HEK293T (cell line): ENCODE results near the gene ETFRF1.

Experiments used
- CTCF ChIA-PET: fragments of 350-600 bp; formaldehyde crosslinking; extraction: SDS; loops from one replicate; lab custom pipeline; 2021; ENCODE audit warnings: antibody characterized with exemption, inconsistent platforms; lab: Yijun Ruan, JAX
- POLR2A ChIA-PET: fragments of 350-600 bp; formaldehyde crosslinking; extraction: SDS; loops from one replicate; lab custom pipeline; 2020; ENCODE audit warnings: antibody characterized with exemption, inconsistent platforms; lab: Yijun Ruan, JAX
- DNase-seq: peaks from one replicate; pipeline ENCODE4 v3.0.0; 2012; ENCODE audit warnings: mixed read lengths; ENCODE audit errors: extremely low spot score
- ARNT ChIP-seq: fragments of 450-650 bp; IDR thresholded peaks from 2 replicates; pipeline ENCODE4 v1.6.1; 2017; ENCODE audit warnings: mild to moderate bottlenecking
- BHLHE40 ChIP-seq: fragments of 450-650 bp; IDR thresholded peaks from 2 replicates; pipeline ENCODE4 v1.6.1; 2016; ENCODE audit warnings: mild to moderate bottlenecking, moderate library complexity, borderline replicate concordance
- CTBP1 ChIP-seq: fragments of 450-650 bp; IDR thresholded peaks from 2 replicates; pipeline ENCODE4 v1.6.1; 2016; ENCODE audit warnings: borderline replicate concordance
- ELF4 ChIP-seq: fragments of 450-650 bp; IDR thresholded peaks from 2 replicates; pipeline ENCODE4 v1.6.1; 2017; ENCODE audit warnings: antibody characterized with exemption
- FOXA1 ChIP-seq: fragments of 450-650 bp; IDR thresholded peaks from 2 replicates; pipeline ENCODE4 v1.6.1; 2016; ENCODE audit warnings: mild to moderate bottlenecking
- FOXK2 ChIP-seq: fragments of 450-650 bp; IDR thresholded peaks from 2 replicates; pipeline ENCODE4 v1.6.1; 2016; ENCODE audit warnings: mild to moderate bottlenecking
- FOXM1 ChIP-seq: fragments of 450-650 bp; IDR thresholded peaks from 2 replicates; pipeline ENCODE4 v1.6.1; 2017; ENCODE audit warnings: mild to moderate bottlenecking, borderline replicate concordance
- HDGF ChIP-seq: fragments of 450-650 bp; IDR thresholded peaks from 2 replicates; pipeline ENCODE4 v1.6.1; 2017; ENCODE audit warnings: antibody characterized with exemption, borderline replicate concordance
- L3MBTL2 ChIP-seq: fragments of 450-650 bp; conservative IDR thresholded peaks from 2 replicates; pipeline ENCODE4 v1.6.1; 2016; ENCODE audit warnings: mild to moderate bottlenecking
- LEF1 ChIP-seq: fragments of 450-650 bp; IDR thresholded peaks from 2 replicates; pipeline ENCODE4 v1.6.1; 2017; ENCODE audit warnings: mild to moderate bottlenecking, borderline replicate concordance
- NFRKB ChIP-seq: fragments of 450-650 bp; IDR thresholded peaks from 2 replicates; pipeline ENCODE4 v1.6.1; 2016; ENCODE audit warnings: mild to moderate bottlenecking, moderate library complexity
- PKNOX1 ChIP-seq: fragments of 450-650 bp; IDR thresholded peaks from 2 replicates; pipeline ENCODE4 v1.6.1; 2016
- SP1 ChIP-seq: fragments of 450-650 bp; IDR thresholded peaks from 2 replicates; pipeline ENCODE4 v1.6.1; 2017
- SUZ12 ChIP-seq: fragments of 450-650 bp; IDR thresholded peaks from 2 replicates; pipeline ENCODE4 v1.6.1; 2016; ENCODE audit warnings: mild to moderate bottlenecking
- TARDBP ChIP-seq: fragments of 450-650 bp; IDR thresholded peaks from 2 replicates; pipeline ENCODE4 v1.6.1; 2016
- ZNF384 ChIP-seq: fragments of 450-650 bp; IDR thresholded peaks from 2 replicates; pipeline ENCODE4 v1.6.1; 2016

Gene ETFRF1

GRCh38 chr12:25156061-25156460 lies 39.0 kb upstream of the ETFRF1 start:
- TF ChIP-seq FOXA1 (no peak), CTBP1 (no peak), ARNT (no peak), NFRKB (no peak), SUZ12 (no peak), ZNF384 (no peak), FOXK2 (no peak), FOXM1 (no peak), TARDBP (no peak), LEF1 (no peak), PKNOX1 (no peak)
- ChIA-PET POLR2A (interaction anchor here (1.0 kb wide), 1 partner anchor 228 kb away, joined by 3 read pairs; no protein-coding TSS in a partner anchor), CTCF (interaction anchor here (0.6 to 1.4 kb wide), 3 partner anchors 19 to 250 kb away, joined by 3 to 4 read pairs (median 3); no protein-coding TSS in a partner anchor)
- no peak for DNase-seq

- no peak for TF ChIP-seq ZNF384
- no peak for TF ChIP-seq HDGF
- TF ChIP-seq L3MBTL2: no peak
- no peak for TF ChIP-seq ARNT
- CTCF ChIA-PET: no interaction called here
- DNase-seq: no peak
- POLR2A ChIA-PET: no interaction called here
These were observed 32.2 kb upstream of the ETFRF1 start for GRCh38 chr12:25162866-25163265.

- POLR2A ChIA-PET: no interaction called here
- TF ChIP-seq LEF1: no peak
- TF ChIP-seq FOXM1: no peak
- TF ChIP-seq ELF4: no peak
- TF ChIP-seq CTBP1: no peak
- TF ChIP-seq PKNOX1: no peak
- no peak for TF ChIP-seq SP1
- no peak for TF ChIP-seq L3MBTL2
- TF ChIP-seq BHLHE40: no peak
- no peak for TF ChIP-seq ZNF384
- TF ChIP-seq SUZ12: no peak
- TF ChIP-seq TARDBP: no peak
- no peak for TF ChIP-seq HDGF
- no peak for TF ChIP-seq FOXK2
- no peak for TF ChIP-seq ARNT
- TF ChIP-seq NFRKB: no peak
- no peak for TF ChIP-seq FOXA1
- CTCF ChIA-PET: interaction anchor here (0.6 to 0.7 kb wide), 2 partner anchors 204 to 526 kb away, joined by 3 read pairs; no protein-coding TSS in a partner anchor
- no peak for DNase-seq
These were observed 12.3 kb upstream of the ETFRF1 start for GRCh38 chr12:25182765-25183164.

- CTCF ChIA-PET: no interaction called here
- TF ChIP-seq SP1: no peak
- TF ChIP-seq PKNOX1: no peak
- TF ChIP-seq ARNT: no peak
- no peak for TF ChIP-seq FOXM1
- no peak for TF ChIP-seq BHLHE40
- no peak for TF ChIP-seq CTBP1
- no peak for TF ChIP-seq TARDBP
- TF ChIP-seq SUZ12: no peak
- TF ChIP-seq ZNF384: no peak
- no peak for TF ChIP-seq HDGF
- DNase-seq: no peak
- POLR2A ChIA-PET: no interaction called here
These were observed 10.9 kb upstream of the ETFRF1 start for GRCh38 chr12:25184132-25184531.

GRCh38 chr12:25186038-25186787 lies 8.8 kb upstream of the ETFRF1 start:
- POLR2A ChIA-PET: no interaction called here
- CTCF ChIA-PET: no interaction called here
- TF ChIP-seq TARDBP: no peak
- no peak for TF ChIP-seq BHLHE40
- TF ChIP-seq SP1: no peak
- no peak for TF ChIP-seq SUZ12
- TF ChIP-seq CTBP1: no peak
- no peak for TF ChIP-seq FOXM1
- no peak for TF ChIP-seq HDGF
- TF ChIP-seq ELF4: no peak
- TF ChIP-seq FOXK2: no peak
- DNase-seq: no peak

- ChIA-PET CTCF (no interaction called here), POLR2A (no interaction called here)
- DNase-seq: no peak
- TF ChIP-seq ELF4: no peak
- no peak for TF ChIP-seq HDGF
- TF ChIP-seq L3MBTL2: no peak
- TF ChIP-seq SP1: no peak
- TF ChIP-seq FOXM1: no peak
- TF ChIP-seq PKNOX1: no peak
- no peak for TF ChIP-seq NFRKB
- no peak for TF ChIP-seq BHLHE40
These were observed 8.1 kb upstream of the ETFRF1 start for GRCh38 chr12:25186788-25187402.
